Fibroblast of skin of right quadriceps (primary cell): ENCODE measurements around the gene APH1B.
"Not testable (repeated sequence)": the region's sequence is repeated elsewhere in the genome, so short reads cannot be mapped to it uniquely, and the experiment has no call there.

ENCODE experiments used
- DNase-seq: peaks from one replicate; pipeline ENCODE4 v3.0.0-alpha.2; 2013

Gene APH1B

DNA sequence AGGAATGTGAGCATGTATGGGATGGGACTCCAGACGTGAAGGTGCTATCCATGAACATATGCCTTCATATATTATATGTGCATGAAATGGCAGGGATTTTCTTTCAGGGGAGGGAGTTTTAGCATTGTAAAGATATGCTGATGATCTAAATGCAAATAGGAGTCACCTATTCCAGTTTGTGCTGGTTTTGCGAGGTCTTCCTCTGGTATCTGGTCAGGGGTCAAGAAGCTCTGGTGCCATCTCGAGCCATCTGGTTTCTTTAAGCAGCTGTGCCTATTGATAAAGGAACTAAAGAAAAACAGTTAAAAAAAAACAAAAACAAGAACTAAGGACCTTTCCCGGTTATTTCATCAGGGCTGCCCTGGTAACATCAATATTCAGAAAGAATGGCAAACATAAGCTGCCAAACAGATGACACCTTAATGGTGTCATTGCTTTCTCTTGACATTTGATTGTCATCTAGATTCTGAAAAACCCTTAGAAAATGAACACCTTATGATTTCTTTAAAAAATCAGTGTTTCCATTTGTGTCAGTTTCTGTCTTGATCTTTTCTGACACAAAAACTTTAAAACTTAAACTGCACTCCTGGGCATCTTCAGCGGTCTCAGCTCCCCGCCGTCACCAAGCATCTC lies 22.7 kb downstream of the APH1B start:
- no peak for DNase-seq

- peak; percentile 20 for DNase-seq
Measured at GRCh38 chr15:63301088-63301487, 23.7 kb downstream of the APH1B start.

DNA sequence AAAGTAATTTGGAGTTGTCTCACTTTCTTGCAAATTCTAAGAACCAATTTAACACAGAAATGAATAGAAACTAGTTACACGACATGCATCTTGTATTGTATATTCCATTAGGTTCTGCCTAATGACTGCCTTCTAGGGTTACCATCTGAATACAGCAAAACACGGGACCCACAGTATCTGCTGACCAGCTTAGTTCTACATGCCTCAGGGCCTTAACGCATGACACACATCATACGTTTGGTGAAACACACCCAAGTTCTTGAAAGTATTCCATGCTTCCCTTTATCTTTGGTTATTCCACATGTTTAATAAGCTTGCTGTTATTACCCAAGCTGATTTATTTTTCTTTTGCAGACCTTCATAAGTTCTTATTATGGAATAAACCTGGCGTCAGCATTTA lies 27.9 kb downstream of the APH1B start:
- no peak for DNase-seq

DNA sequence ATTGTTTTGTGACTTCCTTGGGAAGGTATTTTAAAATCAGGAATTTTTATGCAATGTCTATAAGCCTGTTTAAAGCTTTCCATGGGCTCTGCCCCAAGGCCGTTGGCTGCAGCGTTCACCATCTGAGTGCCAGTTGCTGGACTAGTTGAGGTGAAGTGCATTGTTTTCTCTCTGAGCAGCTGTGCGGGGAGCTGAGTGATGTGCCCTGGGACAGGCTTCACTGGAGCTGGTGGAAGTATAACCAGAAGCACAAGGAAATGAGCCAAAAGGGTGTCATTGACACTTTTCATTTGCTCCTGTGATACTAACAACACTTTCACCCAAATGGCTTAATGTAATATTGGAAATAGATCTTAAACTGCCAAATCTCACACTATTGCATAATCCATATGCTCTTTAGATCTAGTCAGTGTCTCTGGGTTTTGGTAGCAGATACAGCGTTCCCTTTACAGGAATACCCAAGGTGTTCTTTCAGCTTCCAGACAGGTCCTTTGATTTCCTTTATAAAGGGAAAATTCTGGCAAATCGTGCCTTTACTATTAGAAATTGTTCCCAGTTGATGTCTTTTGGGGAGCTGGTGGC lies 29.2 kb downstream of the APH1B start:
- DNase-seq: no peak

- DNase-seq: no peak
Measured at GRCh38 chr15:63308491-63308890, 31.1 kb downstream of the APH1B start.

DNA sequence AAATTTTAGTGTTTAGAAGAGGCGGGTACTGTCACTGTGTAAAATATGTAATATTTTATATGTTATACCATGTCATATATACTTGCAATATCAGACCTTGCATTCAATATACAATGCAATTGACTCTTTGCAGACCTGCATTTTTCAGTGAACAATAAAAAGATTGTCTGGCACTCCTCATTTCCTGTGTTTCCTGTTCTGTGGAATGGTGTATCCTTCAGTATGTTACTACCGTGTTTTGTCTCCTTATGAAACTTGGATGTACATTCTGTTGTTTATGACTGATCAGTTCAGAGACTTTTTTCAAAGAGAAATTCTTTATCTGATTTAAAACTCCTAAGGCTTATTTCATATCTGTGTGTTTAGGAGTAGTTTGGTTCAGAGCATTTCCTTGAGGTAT lies 31.5 kb downstream of the APH1B start:
- DNase-seq: no peak

GRCh38 chr15:63310646-63311045 lies 33.2 kb downstream of the APH1B start:
- DNase-seq: no peak

DNA sequence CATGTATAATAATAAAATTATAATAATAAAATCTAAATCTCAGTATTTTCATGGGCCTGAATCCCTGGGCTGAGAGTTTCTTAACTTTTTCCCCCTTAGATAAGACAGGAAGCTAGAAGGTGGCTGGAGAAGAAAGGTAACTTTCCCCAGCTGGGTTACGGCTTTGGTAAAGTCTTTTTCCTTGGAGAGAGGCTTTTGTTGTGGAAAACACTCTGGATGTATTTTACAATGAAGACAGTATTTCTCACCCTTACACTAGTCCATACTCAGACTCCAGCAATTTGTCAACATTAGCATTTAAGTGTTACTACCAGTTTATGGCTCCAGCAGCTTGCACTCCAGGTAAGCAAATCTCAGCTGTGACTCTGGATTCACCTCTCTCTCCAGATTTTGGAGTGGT lies 34.9 kb downstream of the APH1B start:
- no peak for DNase-seq

DNA sequence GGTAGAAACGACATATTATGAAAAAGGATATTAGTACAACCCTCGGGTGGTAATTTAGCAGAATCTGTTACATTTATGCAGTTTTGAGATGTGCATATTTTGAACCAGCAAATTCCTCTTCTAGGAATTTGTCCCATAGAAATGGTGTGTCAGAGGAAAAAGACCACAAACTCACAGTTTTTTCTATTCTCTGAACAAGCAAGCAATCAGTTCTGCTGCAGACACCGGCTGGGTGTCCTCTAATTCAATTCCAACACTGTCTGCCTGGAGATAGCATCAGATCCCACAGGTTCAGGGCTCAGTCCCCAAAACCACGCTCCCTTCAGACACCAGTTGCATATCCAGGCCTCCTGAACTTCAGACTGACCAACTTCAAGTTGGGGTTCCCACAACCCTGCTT lies 36.4 kb downstream of the APH1B start:
- no peak for DNase-seq

DNA sequence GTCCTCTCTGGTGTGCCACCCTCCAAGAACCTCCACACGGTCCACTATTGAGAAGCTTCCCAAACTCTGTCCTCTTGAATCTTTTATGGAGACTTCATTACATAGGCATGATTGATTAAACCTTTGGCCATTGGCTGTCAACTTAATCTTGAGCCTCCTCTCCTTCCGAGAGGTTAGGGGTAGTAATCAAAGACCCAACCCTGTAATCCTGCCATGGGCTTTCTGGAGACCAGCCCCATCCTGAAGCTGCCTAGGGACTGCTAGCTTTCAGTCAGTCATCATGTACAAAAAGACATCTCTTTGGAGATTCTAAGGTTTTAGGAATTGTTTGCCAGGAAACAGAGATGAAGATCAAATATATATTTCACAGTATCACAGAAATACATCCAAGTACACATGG lies 37.0 kb downstream of the APH1B start:
- no peak for DNase-seq

DNA sequence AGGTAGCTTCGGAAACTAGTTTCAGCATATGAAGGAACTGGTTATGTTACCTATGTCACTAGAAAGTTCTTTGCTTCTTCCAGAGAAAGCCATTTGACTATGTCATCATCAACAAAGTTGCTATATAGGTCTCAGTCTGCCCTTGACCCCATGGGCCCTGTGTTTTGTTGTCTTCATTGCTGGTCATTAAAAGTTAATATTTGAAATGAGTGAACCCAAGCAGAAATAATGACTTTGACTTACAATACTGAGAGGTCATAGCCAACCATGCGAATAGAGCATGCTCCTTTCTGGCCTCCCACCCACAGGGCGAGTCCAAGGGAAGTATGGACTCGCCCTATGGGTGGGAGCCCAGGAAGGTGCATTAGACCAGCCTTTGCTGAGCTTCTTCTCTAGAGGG lies 40.9 kb downstream of the APH1B start:
- DNase-seq: no peak

DNA sequence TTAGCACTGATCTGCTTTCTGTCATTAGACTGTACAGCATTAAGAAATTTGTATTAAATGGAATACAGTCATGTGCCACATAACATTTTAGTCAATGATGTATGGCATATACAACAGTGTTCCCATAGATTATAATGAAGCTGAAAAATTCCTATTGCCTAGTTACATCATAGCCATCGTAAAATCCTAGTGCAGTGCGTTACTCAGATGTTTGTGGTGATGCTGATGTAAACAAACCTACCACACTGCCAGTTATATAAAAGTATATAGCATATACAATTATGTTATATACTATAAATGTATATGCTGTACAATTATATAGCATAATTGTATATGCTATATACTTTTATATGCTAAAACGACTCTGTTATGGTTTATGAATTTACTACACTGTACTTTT lies 41.7 kb downstream of the APH1B start:
- peak; percentile 52 for DNase-seq

- not testable (repeated sequence) for DNase-seq
Measured at GRCh38 chr15:63320446-63320845, 43.0 kb downstream of the APH1B start.

DNA sequence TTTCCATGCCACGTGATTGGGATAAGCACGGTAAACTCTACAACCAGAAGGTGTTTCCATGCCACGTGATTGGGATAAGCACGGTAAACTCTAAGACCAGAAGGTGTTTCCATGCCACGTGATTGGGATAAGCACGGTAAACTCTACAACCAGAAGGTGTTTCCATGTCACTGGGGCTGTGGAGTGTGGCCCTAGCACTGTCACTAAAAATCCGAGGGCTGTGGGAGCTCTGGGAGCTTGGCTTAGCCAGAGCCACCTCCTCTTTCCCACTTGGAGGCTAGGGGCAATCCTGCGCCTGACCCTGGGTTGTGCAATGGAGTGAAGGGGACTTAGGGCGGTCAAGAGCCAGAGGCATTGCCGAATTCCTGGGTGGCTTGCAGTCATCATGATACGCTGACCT lies 43.6 kb downstream of the APH1B start:
- not testable (repeated sequence) for DNase-seq

- DNase-seq: no peak
Measured at GRCh38 chr15:63321462-63321861, 44.1 kb downstream of the APH1B start.

- DNase-seq: peak; percentile 47
Measured at GRCh38 chr15:63322541-63322940, 45.1 kb downstream of the APH1B start.

GRCh38 chr15:63323798-63324563 lies 46.6 kb downstream of the APH1B start:
- no peak for DNase-seq

DNA sequence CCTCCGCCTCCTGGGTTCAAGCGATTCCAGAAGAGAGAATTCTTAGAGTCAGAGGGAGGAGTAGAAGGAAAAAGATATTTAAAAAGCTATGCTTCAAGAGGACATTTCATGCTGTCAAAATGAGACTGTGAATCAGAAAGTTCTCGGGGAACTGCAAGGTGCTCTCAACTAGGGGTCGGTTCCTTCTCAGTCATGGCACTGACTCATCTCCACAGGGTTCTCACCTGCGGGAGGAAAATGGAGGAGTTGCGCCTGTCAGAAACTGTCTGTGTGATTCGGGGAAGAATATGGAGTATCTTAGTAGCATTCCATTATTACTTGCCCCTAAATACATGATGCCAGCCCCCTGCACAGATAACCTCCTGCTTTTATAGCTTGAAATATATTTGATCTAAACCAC lies 47.4 kb downstream of the APH1B start:
- no peak for DNase-seq

DNA sequence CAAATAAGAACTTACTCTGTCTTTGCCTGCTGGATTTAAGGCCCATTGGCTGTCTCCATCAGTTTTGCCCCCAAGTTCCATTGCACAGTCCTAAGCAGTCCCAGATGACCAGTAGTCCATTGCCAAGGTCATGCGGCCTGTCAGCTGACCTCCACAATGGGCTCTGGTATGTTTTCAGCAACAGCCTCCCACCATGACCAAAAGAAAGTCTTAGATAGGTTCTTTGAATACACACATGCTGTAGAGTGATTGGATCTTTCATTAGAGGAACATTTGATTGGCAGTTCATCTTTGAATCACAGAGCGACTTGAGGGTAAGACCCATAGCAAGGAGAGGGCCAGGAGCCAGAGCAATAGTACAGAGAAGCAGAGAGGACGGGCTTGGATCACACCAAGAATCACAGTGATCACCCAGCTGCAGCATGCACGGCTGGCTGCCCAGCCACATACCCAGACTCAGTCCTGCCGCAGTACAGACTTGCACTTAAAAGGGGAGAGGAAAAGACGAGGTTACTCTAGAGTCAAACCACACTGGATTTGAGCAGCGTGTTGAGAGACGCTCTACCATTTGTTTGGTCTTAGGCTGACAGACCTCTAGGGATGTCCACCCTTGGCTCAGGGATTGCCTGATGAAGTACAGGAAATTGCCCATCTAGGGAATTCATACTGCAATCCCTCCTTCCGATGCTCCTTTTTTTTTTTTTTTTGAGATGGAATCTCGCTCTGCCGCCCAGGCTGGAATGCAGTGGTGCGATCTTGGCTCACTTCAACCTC lies 50.4 kb downstream of the APH1B start:
- DNase-seq: no peak

GRCh38 chr15:63329567-63330350 lies 52.4 kb downstream of the APH1B start:
- DNase-seq: no peak

GRCh38 chr15:63330926-63331325 lies 53.5 kb downstream of the APH1B start:
- DNase-seq: no peak

DNA sequence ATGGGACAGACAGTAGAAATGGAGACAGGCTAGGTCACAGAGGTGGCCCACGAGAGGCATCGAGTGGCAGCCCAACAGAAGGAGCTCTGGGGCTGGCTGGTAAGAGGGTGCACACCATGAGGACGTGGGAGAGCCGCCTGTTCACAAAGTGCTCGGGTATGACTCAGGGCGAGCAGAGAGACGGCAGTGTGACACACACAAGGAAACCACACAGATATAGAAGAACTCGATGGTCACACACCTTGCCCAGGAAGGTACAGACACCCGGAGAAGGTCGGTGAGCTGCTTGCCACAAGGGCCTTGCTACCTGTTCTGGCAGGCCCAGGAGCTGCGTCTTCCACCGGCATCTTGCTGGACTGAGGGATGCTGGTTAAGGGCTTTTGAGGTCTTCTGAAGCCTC lies 54.1 kb downstream of the APH1B start:
- DNase-seq: no peak
